Measurements from ENCODE around the gene SGK1.
A peak's percentile ranks its signal among the peaks of the same experiment; 100 is the strongest.
"Not testable (repeated sequence)": the region's sequence is repeated elsewhere in the genome, so short reads cannot be mapped to it uniquely, and the experiment has no call there.

Gene SGK1

DNA sequence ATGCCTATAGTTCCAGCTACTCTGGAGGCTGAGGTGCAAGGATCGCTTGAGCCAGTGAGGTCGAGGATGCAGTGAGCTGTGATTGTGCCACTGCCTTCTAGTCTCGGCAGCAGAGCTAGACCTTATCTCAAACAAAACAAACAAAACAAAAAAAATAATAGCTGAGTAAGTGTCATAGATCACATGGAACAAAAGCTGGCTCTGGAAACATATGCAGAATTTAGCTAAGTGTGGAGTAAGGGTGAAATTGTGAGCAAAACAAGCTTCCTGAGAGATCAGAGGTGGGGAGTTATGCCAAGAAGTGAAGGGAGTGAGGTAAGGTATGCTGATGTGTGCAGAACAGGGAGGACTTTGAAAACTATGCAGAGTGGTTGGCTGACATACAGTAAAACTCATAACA is 18.7 kb downstream of the SGK1 start:
- DNase-seq, result no peak

DNA sequence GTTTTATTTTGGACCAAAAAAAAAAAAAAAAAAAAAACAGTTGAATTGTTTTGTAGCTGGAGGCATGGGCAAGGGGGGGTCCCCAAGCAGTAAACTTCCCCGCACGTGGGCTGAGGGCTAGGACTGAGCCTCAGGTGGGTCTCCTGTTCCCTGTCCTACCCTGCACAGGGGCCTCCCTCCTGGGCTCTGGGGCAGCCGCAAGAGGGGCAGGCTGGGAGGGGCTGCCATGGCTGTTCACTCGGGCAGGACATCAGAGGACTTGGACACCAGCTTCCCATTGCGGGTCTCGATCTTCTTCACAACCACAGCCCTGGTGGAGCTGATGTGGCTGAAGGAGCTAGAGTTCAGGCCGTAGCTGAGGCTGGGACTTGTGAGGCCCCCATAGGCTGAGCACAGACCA is 21.1 kb downstream of the SGK1 start:
- DNase-seq, result no peak

DNA sequence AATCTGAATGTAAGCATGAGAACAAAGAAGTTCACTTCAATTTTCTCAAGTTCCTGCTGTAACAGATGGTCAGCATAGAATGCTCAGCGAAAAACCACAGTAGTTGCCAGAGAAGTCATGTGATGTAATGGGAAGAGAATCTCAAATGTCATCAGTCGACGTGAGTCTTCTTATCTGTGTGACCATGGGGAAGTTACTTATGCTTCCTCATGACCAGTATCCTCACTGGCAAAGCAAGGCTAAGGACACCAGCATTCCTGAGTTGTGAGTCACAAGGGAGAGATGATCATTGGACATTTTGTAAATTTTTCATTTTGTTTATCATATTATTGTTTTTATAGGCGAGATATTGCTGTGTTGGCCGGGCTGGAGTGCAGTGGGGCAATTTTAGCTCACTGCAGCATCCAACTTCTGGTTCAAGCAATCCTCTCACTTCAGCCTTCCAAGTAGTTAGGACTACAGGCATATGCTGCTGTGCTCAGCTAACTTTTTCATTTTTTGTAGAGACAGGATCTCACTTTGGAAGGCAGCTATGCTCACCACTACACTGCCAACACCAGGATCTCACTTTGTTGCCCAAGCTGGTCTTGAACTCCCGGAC is 21.9 kb downstream of the SGK1 start:
- DNase-seq, result peak; percentile 79

DNA sequence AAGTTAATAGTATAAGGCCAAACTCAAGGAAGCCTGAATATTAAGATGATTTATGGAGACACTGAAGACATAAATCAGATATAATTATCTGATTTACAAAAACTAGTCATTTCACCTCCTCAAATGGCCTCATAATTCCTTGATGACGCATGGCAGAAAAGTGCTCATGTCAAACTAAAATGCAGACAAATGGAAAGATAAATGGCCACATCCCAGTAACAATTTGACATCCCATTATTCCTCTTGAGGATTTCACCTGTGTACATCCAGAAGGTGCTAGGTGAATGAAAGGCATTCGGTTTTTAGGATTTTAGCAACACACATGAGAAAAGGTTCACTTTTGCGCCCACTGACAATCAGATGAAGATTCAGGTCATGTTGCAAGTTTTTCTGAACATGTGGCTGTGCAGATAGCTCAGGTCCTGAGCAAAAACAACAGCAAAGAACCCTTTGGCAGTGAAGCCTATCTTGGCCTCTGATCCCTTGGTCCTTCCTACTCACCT is 24.2 kb downstream of the SGK1 start:
- no peak for DNase-seq

DNA sequence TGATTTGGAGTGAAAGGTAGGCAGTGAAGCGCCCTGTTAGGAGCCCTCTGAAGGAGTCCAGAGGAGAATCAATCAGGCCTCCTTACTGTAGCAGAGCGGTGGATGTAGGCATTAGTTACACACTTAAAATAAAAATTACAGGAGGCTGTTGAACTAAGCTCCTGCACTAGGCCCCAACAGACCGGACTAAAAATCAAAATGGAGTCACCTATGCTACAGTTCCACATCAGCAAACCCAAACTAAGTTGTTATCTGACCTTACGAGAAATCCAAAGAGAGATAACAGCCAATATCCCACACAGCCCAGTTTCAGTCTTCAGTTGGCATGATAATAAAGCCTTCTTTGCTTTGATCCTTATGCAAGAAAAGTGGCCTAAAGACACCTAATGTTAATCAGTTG is 26.8 kb downstream of the SGK1 start:
- no peak for DNase-seq

DNA sequence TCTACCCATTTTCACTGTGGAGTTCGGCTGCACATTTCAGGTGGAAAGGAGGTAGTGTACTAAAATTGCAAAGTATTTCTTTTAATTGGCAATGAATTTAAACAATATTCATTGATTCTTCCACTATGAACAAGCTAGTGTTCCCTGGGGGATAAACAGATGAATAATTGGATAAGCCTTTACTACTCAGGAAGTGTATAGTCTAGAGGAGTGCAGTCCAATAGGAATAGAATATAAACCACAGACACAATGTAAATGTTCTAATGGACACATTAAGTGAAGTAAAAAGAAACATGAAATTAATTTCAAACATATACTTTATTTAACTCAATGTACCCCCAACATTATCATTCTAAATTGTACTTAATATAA is 28.7 kb downstream of the SGK1 start:
- no peak for DNase-seq

DNA sequence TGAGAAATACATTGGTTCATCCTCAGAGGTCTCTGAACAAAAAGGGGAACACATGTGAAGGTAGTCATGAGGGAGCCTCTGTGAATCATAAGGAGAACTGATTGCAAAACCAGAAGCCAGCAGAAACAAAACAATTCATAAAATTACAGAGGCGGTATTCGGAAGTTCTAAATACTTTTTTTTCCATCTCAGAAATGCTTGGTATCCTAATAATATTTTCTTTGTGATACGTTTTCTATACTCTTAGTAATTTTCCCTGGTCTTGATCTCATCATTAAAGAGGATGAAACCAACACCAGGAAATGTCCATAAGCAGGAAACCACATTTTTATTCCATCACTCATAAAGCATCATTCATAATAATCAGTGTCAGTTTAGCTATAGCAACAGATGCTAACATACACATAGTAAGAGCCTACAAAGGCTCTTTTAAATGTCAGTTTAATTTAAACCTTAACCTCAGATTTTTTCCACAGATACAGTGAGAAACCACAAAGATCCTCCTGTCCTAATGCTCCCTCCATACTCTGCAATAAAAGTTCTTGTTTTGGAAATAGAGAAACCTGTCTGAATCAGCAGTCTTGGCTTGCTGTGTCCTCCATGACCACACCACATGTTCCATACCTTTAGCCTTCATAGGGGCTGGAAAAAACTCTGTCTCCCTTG is 29.2 kb downstream of the SGK1 start:
- DNase-seq, result no peak

DNA sequence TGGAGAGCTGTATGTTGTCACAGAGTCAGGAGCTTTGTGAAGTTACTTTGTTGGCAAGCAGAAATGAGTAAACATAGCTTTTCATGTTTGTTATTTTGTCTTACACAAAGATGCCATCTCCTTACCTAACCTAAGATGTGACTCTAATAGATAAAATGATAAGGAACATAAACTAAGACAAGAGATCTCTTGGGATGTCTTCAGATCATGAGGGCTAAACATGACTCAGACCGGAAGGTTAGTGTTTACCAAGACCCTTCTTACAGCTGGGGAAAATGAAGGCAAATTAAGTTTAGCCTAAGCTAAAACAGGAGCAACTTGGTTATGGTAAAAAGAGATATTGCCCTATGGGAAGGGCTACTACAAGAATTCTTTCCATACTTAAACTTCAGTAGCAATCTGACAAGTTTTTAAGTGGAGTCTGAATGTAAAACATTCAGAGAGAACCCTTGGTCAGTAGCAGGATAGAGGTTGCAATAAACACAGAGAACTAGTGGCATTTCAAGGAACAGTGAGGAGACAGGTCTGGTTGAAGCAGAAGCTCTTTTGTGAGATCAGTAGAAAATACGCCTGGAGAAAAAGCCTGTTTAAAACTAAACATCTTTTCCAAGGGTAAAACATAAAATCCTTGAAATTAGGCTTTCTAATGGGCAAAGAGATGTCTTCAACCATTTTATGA is 29.9 kb downstream of the SGK1 start:
- no peak for DNase-seq

DNA sequence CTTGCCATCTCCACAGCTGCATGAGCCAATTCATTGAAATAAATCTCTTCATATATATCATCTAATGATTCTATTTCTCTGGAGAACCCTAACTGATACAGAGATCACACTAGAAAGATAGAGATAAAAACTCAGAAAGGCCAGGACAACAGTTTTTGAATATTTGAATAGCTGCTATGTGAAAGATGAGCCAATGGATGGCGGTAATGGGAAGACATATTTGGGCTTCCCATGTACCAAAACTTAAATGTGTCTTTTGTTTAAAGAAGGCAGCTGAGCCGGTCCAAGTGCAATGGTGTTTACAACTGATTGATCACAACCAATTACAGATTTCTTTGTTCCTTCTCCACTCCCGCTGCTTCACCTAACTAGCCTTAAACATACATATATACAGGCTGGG is 35.1 kb downstream of the SGK1 start:
- DNase-seq, result no peak

DNA sequence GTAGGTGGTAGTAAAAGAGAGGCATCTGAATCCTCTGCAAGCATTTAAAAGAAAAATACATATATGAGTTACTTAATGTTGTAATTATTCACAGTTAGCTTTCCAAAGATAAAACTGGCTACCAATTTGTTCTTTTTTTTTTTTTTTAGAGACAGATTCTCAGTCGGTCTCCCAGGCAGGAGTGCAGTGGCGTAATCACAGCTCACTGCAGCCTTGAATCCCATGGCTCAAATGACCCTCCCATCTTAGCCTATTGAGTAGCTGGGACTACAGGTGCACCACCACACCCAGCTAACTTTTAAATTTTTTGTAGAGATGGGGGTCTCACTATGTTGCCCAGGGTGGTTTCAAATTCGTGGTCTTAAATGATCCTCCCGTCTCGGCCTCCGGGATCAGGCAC is 36.5 kb downstream of the SGK1 start:
- DNase-seq, result no peak

DNA sequence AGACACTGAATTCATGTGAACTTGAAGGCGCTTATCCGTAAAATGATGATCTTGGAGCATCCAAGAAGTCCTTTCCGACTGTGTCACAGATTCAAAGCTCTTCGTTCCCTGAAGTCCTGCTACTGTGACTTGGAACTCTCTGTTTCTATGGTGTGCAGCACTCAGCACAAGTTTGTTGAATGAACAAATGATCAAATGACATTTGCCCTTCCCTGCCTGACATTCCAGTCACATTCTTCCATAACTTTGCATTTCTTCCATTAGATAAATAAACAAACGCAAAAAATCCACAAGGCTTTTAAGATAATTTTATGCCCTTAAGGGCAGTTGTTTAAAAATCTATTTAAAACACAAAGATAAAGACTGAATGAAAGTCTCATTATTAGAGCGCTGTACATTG is 39.9 kb downstream of the SGK1 start:
- no peak for DNase-seq

DNA sequence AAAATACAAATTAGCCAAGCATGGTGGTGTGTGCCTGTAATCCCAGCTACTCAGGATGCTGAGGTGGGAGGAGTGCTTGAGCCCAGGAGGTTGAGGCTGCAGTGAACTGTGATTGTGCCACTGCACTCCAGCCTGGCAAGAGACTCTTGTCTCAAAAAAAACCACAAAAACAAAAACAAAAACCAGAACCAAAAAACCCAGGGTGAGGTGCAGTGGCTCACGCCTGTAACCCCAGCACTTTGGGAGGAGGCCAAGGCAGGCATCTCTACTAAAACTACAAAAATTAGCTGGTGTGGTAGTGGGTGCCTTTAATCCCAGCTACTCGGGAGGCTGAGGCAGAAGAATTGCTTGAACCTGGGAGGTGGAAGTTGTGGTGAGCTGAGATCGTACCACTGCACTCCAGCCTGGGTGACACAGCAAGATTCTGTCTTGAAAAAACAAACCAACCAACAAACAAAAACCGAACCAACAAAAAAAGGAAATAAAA is 41.0 kb downstream of the SGK1 start:
- not testable (repeated sequence) for DNase-seq

DNA sequence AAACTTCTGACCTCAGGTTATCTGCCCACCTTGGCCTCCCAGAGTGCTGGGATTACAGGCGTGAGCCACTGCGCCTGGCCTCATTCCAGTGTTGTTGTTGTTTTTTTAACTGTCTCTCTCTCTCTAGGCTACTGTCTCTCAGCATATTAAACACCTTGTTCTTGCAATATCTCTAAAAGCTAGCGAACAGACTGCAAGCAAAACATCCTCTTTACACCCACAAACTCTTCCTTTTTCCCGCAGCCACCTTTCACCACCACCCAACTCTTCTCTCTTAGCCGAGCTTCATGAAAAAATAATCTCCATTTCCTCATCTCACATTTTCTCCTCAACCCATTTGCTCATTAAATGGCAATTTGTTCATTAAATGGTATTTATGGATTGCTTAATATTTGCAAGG is 45.5 kb downstream of the SGK1 start:
- DNase-seq, result no peak

DNA sequence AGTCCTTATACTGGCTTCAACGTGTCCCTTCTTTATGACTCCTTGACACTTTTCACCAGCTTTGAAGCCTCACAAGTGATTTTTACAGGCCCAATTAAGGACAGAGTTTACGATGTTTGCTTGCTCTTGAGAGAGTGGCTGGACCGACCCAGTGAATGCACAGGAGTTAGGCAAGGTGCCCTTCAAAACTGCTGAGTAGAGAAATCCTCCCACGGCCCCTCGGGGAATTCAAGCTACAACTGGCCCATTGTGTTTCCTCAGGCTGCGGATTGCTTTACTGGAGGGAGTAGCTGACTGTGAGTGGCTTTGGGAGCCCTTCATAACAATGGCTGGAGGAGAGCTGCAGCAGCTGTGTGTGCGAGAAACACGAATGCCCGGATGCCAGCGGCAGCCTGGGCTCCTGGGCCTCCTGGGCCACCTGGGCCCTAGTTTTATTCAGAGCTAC is 50.0 kb downstream of the SGK1 start:
- DNase-seq, result no peak

DNA sequence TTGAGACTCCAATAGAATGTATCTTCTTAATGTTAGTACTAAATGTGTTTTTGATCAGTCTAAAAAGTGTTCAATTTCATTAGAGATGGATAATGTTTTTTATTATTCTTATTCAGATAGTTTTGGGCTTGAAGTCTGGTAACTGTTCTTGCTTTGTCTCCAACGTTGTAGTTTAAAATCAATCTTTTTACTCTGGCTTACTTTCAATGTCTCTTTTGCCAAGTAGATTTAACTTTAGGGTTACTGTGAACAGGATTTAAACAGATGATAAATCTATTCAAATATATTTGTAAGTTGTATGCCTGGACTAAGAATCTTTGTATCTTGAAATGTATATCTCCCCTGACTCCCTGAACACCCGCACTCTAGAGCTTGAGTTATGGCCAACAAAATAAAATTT is 51.1 kb downstream of the SGK1 start:
- DNase-seq, result no peak

DNA sequence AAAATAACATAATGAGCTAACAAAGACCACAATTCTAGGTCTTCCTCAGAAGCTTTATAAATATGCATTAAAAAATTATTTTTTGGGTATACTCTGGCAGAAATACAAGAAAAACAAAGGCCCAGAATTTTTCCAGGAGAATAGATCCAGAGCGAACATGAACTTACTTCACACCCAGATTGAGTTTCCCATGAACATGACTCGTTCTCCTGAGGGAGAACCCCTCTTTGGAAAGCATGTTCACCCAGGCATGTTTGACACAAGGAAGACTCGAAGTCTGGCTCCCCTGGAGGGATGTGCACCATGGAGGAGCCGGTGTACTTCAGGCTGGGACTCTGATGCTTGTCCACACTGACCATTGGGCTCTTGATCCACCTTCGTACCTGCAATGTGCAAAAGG is 56.1 kb downstream of the SGK1 start:
- no peak for DNase-seq

DNA sequence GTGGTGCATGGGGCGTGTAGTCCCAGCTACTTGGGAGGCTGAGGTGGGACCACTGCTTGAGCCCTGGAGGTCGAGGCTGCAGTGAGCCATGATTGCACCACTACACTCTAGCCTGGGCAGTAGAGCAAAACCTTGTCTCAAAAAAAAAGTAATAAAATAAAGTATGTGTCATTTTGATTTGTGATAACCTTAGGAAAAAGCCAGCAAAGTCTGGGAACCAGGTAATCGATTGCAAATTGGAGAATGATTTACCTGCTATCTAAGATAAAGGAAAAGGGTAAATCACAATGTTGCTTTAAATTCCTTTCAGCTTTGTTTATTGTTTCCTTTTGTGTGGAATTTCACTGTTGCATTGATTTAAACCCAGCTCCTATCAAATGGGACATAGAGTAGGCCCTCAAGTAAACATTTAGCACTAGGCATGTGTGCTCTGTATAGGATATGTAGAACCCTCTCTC is 59.0 kb downstream of the SGK1 start:
- no peak for DNase-seq

DNA sequence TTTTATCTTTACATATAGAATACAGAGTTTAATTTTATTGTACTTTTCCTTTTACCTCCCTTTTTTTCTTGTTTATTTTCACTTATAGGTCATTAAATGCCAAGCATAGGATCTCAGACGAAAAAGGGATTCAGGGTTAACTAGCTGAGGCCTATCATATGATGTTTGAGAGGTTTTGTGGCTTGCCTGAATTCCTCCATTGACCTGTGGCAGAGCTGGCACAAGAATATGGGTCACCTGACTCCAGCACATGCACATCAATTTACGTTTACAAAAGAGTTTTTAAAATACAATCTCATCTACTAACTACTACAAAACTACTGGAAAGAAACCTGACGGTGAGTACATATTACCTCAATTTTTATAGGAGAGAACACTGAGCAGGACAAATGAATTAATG is 60.4 kb downstream of the SGK1 start:
- no peak for DNase-seq

DNA sequence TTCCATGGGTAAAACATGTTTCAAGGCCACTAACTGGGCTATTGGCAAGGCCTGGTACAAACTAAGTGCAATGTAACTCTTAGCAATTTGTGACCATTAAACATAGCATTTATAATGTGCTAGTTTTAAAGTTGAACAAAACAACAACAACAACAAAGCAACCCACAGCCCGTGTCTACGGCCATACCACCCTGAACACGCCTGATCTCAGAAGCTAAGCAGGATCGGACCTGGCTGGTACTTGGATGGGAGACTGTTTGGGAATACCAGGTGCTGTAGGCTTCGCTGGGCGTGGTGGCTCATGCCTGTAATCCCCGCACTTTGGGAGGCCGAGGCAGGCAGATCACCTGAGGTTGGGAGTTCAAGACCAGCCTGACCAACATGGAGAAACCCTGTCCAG is 61.0 kb downstream of the SGK1 start:
- no peak for DNase-seq

DNA sequence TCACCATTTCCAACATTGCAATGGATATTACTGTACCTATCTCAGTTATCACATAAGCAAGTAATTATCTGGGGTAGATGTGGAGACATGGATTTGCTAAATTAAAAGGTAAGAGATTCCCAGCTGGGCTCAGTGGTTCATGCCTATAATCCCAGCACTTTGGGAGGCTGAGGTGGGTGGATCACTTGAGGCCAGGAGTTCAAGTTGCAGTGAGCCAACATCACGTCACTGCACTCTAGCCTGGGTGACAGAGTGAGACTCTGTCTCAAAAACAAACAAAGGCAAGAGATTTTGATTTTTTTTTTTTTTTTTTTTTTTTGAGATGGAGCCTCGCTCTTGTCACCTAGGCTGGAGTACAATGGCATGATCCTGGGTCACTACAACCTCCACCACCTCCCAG is 62.6 kb downstream of the SGK1 start:
- not testable (repeated sequence) for DNase-seq

DNA sequence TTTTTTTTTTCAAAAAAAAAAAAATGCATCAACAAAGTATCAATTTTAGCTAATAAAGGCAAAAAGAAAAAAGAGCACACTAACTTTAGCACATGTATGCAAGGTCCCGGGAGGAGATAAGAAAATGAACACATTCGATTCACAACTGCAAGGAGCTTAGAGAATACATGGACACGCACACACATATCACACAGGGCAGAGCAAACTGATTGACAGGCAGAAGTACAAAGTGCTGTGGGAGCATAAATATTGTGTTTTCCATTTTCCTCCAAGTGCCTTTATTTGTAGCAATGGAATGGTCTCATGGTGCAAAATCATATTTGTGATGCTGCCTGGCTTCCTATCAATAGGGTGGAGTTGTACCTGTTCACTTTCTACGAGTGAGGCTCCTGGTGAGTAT is 63.8 kb downstream of the SGK1 start:
- no peak for DNase-seq

DNA sequence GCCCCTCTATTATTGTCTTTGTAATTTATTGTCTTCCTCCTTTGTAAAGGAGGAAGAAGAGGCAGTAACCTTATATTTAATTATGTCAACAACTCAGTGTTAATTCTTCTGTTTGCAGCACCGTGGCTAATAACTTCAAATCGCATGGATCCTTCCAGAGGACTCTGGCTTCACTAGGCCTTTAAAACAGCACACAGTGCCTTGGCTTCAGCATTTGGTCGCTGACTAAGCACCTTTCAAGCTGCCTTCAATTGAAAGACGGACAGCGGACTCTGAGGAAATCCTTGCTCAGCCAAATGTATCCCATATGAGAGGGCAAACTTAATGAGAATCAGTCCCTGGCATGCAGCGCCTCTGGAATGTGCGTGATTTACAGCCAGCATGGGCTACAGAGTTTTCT is 64.2 kb downstream of the SGK1 start:
- no peak for DNase-seq

DNA sequence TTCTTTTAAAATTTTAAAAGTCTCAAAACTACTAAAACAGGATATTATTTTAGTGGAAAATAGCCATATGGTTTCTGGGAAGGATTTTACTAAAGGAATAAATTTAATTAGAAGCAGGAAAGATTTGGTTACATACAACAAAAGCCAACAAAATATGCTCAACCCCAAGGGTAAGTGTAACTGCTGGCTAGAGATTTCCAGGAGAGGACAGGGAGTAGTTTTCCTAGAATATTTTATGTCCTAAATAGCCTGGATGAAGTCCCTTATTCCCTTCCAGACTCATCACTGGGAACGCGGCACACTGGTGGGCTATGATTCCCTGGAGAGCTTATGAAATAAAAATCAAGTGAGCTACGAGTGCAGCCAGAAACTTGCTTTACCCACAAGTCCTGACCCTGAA is 66.6 kb downstream of the SGK1 start:
- DNase-seq, result no peak

DNA sequence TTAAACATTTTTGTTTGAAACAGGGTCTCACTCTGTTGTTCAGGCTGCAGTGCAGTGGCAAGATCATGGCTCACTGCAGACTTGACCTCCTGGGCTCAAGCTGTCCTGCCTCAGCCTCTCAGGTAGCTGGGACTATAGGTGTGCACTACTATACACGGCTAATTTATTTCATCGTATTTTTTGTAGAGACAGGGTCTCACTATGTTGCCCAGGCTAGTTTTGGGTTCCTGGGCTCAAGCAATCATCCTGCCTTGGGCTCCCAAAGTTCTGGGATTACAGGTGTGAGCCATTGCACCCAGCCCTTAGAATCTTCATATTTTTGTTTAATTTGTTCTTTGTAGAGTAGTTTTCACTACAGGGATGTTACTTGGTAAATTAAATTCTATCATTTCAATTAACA is 67.1 kb downstream of the SGK1 start:
- DNase-seq, result no peak
